Lung (tissue), 12 donors: Measurements from ENCODE around the gene ACER3. TPM values are rescaled to one million over a fixed set of nuclear protein-coding genes. Genes with fewer than 3 reads are reported as not detected.

Source experiments
- ATAC-seq: fragments of 200-7000 bp; cut with Tn5 transposase; one replicate; pipeline ENCODE4 v1.9.1; 2020; ENCODE audit warnings: moderate number of reproducible peaks; ENCODE audit not compliant: insufficient read depth, low FRiP score
- DNase-seq, 3 donors: peaks; one replicate each; pipeline ENCODE4 v3.0.0-alpha.2; 2013 to 2017
- H3K27ac ChIP-seq, 2 donors: one replicate each; pipeline ENCODE4 v1.5.1; 2013; ENCODE audit warnings: mild to moderate bottlenecking in 2 of 2, moderate library complexity in 2 of 2, control low read depth in 1 of 2, inconsistent platforms in 1 of 2, low read depth in 1 of 2, low read length in 1 of 2
- H3K27me3 ChIP-seq, 3 donors: one replicate each; pipeline ENCODE4 v1.5.1; 2013; ENCODE audit warnings: low read length in 2 of 3; ENCODE audit not compliant: control insufficient read depth in 3 of 3, insufficient read depth in 3 of 3
- H3K36me3 ChIP-seq, 4 donors: one replicate each; pipeline ENCODE4 v1.5.1; 2013; ENCODE audit warnings: low read length in 4 of 4, mild to moderate bottlenecking in 1 of 4, moderate library complexity in 1 of 4; ENCODE audit not compliant: control insufficient read depth in 4 of 4, insufficient read depth in 4 of 4
- H3K4me1 ChIP-seq, 5 donors: one replicate each; pipeline ENCODE4 v1.5.1; 2013; ENCODE audit warnings: low read length in 5 of 5, mild to moderate bottlenecking in 2 of 5, moderate library complexity in 1 of 5; ENCODE audit not compliant: control insufficient read depth in 5 of 5, insufficient read depth in 5 of 5
- H3K4me3 ChIP-seq: one replicate; pipeline ENCODE4 v1.5.1; 2013; ENCODE audit warnings: mild to moderate bottlenecking, control low read depth, moderate library complexity
- H3K9ac ChIP-seq, 2 donors: one replicate each; pipeline ENCODE4 v1.5.1; 2013; ENCODE audit warnings: low read length in 2 of 2, control low read depth in 1 of 2; ENCODE audit not compliant: insufficient read depth in 1 of 2
- H3K9me3 ChIP-seq, 4 donors: one replicate each; pipeline ENCODE4 v1.5.1; 2013; ENCODE audit warnings: low read length in 3 of 4, mild to moderate bottlenecking in 1 of 4, moderate library complexity in 1 of 4; ENCODE audit not compliant: control insufficient read depth in 4 of 4, insufficient read depth in 3 of 4
- WGBS, 2 donors: extraction: QIAGEN DNeasy Blood & Tissue Kit; methylation state at CpG; one replicate each; pipeline ENCODE4 v1.1.7; 2013; 5-methylcytosine and 5-hydroxymethylcytosine counted together
- polyA plus RNA-seq, 2 donors: library from polyadenylated mRNA; stranded (reverse); fragments of 200-250 nt; gene quantifications; one replicate each; pipeline ENCODE4 v1.2.1, GENCODE V29; 2013
- total RNA-seq, 2 donors: library from RNA; depleted of rRNA in 1 of 2; stranded (reverse); fragments of >200 nt in 1 of 2; gene quantifications; one replicate each; pipeline ENCODE4 v1.2.1, GENCODE V29; 2014 to 2021
- TF ChIP-seq, protein P1 (sequence below): IDR thresholded peaks from 2 replicates; pipeline ENCODE4 v1.5.1; 2012; ENCODE audit warnings: mild to moderate bottlenecking; ENCODE audit errors: control extremely low read depth, extremely low read depth
- donor health status: control.
- donor health status: control.
- donor health status: Bipolar disorder and iron deficiency.
- donor health status: healthy.
- donor health status: DM: yes; HTN: yes; CAD: no.

ACER3 gene
- total and polyA plus RNA-seq, 4 donors, result 7.9 to 37.0 (median 12.7) TPM

DNA sequence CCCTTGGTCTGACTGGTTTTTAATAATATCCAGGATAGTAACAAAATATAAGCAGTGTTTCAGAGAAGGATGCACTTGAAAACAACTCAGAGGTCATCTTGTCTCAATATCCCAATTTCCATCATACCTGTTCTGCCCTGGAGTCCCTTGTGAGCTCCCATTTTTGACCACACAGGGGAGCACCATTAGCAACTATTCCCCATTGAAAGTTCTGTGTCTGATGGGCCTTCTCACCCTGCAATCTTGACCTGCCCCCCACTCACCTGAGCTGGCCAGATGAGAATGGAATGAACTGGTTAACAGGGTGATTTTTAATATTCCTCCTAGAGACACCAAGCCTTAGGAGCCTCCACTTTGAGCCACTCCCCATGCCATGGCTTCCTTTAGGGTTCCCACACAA lies 202.2 kb downstream of the ACER3 start:
- no peak overlapping the region for H3K9ac ChIP-seq
- no peaks in the 10 kb centered on the region for H3K36me3 ChIP-seq
- no peak overlapping the region for H3K27ac ChIP-seq
- H3K9me3 ChIP-seq, result no peaks in the 10 kb centered on the region
- no peak overlapping the region for H3K4me3 ChIP-seq
- peak in 1 of 3 donors; percentile 5 for DNase-seq
- no peak for ATAC-seq
- H3K4me1 ChIP-seq, result peaks cover 0 to 14% (median 6%) of the 10 kb centered on the region in 5 donors
- TF ChIP-seq, protein P1, sequence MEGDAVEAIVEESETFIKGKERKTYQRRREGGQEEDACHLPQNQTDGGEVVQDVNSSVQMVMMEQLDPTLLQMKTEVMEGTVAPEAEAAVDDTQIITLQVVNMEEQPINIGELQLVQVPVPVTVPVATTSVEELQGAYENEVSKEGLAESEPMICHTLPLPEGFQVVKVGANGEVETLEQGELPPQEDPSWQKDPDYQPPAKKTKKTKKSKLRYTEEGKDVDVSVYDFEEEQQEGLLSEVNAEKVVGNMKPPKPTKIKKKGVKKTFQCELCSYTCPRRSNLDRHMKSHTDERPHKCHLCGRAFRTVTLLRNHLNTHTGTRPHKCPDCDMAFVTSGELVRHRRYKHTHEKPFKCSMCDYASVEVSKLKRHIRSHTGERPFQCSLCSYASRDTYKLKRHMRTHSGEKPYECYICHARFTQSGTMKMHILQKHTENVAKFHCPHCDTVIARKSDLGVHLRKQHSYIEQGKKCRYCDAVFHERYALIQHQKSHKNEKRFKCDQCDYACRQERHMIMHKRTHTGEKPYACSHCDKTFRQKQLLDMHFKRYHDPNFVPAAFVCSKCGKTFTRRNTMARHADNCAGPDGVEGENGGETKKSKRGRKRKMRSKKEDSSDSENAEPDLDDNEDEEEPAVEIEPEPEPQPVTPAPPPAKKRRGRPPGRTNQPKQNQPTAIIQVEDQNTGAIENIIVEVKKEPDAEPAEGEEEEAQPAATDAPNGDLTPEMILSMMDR, result no peak
- H3K27me3 ChIP-seq, result no peaks in the 10 kb centered on the region

DNA sequence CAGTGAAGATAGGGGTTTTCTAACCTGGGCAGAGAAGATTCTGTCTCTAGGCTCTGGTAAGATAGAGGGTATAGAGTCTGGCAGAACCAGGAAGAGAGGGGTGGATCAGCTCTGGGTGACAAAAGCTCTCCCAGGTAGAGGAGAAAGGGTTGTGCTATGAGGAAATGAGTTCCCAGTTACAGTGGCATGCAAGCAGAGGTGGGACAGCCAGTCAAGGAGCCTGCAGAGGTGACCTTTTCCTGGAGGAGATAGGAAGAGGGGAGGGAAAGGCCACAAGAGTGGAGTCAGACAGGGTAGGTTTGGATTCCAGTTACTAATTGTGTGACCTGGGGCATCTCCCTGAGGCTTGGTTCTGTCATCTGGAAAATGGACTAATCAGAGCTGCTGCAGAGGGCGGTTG lies 202.7 kb downstream of the ACER3 start:
- Histone ChIP-seq H3K27ac (no peak overlapping the region), H3K27me3 (no peaks in the 10 kb centered on the region), H3K4me3 (no peak overlapping the region), H3K36me3 (no peaks in the 10 kb centered on the region), H3K4me1 (peaks cover 0 to 19% (median 6%) of the 10 kb centered on the region in 5 donors), H3K9me3 (no peaks in the 10 kb centered on the region), H3K9ac (no peak overlapping the region)
- ATAC-seq (no peak), DNase-seq (no peak)
- WGBS, 2 donors, result 93 to 98% methylated on average over 1 of the region's 1 CpG
- TF ChIP-seq, protein P1, result no peak

DNA sequence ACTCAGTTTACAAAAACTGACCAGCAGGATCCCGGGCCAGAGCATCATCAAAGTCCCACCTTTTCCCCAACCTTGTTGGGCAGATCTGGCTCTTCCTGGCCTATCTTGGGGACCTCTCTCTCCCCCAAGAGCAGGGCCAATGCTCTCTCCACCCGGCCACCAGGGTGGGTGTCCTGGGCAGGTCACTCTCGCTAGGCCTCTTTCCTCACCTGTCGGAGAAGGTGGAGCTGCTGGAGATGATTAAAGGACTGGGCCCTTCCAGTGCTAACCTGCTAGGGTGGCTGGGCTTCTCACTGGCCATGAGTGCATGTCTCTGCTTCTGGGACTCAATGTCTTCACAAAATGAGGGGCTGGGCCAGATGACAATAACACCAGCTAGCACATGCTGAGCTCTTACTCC lies 203.1 kb downstream of the ACER3 start:
- TF ChIP-seq, protein P1, result no peak
- ATAC-seq (no peak), DNase-seq (no peak)
- H3K9ac ChIP-seq, result no peak overlapping the region
- no peaks in the 10 kb centered on the region for H3K9me3 ChIP-seq
- no peak overlapping the region for H3K27ac ChIP-seq
- no peak overlapping the region for H3K4me3 ChIP-seq
- no peaks in the 10 kb centered on the region for H3K36me3 ChIP-seq
- peaks cover 0 to 23% (median 6%) of the 10 kb centered on the region in 5 donors for H3K4me1 ChIP-seq
- WGBS, 2 donors, result 93 to 97% methylated on average over 4 of the region's 4 CpGs
- H3K27me3 ChIP-seq, result no peaks in the 10 kb centered on the region

DNA sequence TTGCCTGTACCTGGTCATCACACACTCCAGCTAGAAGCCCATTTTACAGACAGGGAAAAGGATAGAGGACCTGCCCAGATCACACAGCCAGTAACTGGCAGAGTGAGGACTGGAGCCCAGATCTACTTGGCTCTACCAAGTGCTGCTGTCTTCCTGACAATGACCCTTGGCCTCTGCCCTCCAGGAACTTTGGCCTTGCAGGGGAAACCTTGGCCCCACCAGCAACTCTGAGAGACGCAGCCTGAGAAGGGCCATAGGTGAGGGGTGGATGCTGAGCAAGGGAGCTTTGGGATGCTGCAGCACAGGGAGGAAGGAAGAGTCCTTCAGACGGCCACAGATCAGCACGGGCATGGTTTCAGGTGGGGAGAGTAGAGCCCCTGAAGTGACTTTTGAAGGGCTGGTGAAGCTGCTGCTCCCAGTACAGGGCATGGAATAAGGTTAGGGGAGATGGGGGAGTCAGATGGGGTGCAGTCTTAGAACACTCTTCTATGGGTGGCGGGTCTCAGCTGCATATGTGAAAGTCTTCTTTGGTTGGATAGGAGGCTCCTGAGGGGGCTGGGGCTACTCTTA lies 204.0 kb downstream of the ACER3 start:
- peak in 1 of 3 donors; percentile 6 for DNase-seq
- Histone ChIP-seq H3K9me3 (no peaks in the 10 kb centered on the region), H3K9ac (no peak overlapping the region), H3K27me3 (no peaks in the 10 kb centered on the region), H3K36me3 (no peaks in the 10 kb centered on the region), H3K27ac (no peak overlapping the region), H3K4me3 (no peak overlapping the region), H3K4me1 (peaks cover 0 to 23% (median 6%) of the 10 kb centered on the region in 5 donors)
- 91% methylated on average over 4 of the region's 4 CpGs for WGBS, 2 donors
- TF ChIP-seq, protein P1, result no peak
- ATAC-seq, result no peak
